Right forelimb (tissue), 1 donor: ENCODE results near the gene ZDHHC17.
A peak's percentile ranks its signal among the peaks of the same experiment; 100 is the strongest.
"Not testable (repeated sequence)": the region's sequence is repeated elsewhere in the genome, so short reads cannot be mapped to it uniquely, and the experiment has no call there.

ENCODE experiments used
- DNase-seq: peaks from one replicate; pipeline ENCODE4 v3.0.0-alpha.2; 2018

The ZDHHC17 gene

GRCh38 chr12:76763746-76764675, at the start of gene ZDHHC17:
TSS of gene ZDHHC17 (plus strand) at chr12:76764115. CDS start at chr12:76764237, 122 bp downstream.
- DNase-seq, result peak; percentile 98

GRCh38 chr12:76714415-76714814, 49.5 kb upstream of the ZDHHC17 start:
- DNase-seq, result no peak

- no peak for DNase-seq
Observed at GRCh38 chr12:76714861-76715260, 49.1 kb upstream of the ZDHHC17 start.

GRCh38 chr12:76715332-76715731, 48.6 kb upstream of the ZDHHC17 start:
- DNase-seq, result no peak

- DNase-seq, result no peak
Observed at GRCh38 chr12:76717314-76717713, 46.6 kb upstream of the ZDHHC17 start.

- no peak for DNase-seq
Observed at GRCh38 chr12:76719171-76720041, 44.5 kb upstream of the ZDHHC17 start.

- DNase-seq, result no peak
Observed at GRCh38 chr12:76720068-76720467, 43.8 kb upstream of the ZDHHC17 start.

GRCh38 chr12:76726626-76727025, 37.3 kb upstream of the ZDHHC17 start:
- DNase-seq, result no peak

- not testable (repeated sequence) for DNase-seq
Observed at GRCh38 chr12:76732188-76732587, 31.7 kb upstream of the ZDHHC17 start.

GRCh38 chr12:76737689-76738088, 26.2 kb upstream of the ZDHHC17 start:
- DNase-seq, result not testable (repeated sequence)

- DNase-seq, result no peak
Observed at GRCh38 chr12:76738824-76739579, 24.9 kb upstream of the ZDHHC17 start.

- no peak for DNase-seq
Observed at GRCh38 chr12:76739896-76740295, 24.0 kb upstream of the ZDHHC17 start.

- no peak for DNase-seq
Observed at GRCh38 chr12:76740501-76740900, 23.4 kb upstream of the ZDHHC17 start.

- no peak for DNase-seq
Observed at GRCh38 chr12:76745343-76745742, 18.6 kb upstream of the ZDHHC17 start.

GRCh38 chr12:76746516-76746915, 17.4 kb upstream of the ZDHHC17 start:
- no peak for DNase-seq

GRCh38 chr12:76747245-76747644, 16.7 kb upstream of the ZDHHC17 start:
- DNase-seq, result no peak

GRCh38 chr12:76755829-76756379, 8.0 kb upstream of the ZDHHC17 start:
- no peak for DNase-seq

GRCh38 chr12:76757694-76758093, 6.2 kb upstream of the ZDHHC17 start:
- DNase-seq, result no peak

GRCh38 chr12:76762601-76762980, 1.3 kb upstream of the ZDHHC17 start:
- DNase-seq, result no peak

GRCh38 chr12:76764856-76765255, 941 bp downstream of the ZDHHC17 start:
- DNase-seq, result no peak

GRCh38 chr12:76765598-76765997, 1.7 kb downstream of the ZDHHC17 start:
- no peak for DNase-seq

GRCh38 chr12:76766161-76766560, 2.2 kb downstream of the ZDHHC17 start:
- no peak for DNase-seq

GRCh38 chr12:76768576-76768975, 4.7 kb downstream of the ZDHHC17 start:
- DNase-seq, result no peak
